Suprapubic skin (tissue), 4 donors: ENCODE measurements around the gene SRP19.

Experiments used
- CTCF ChIP-seq, 2 donors: fragments of 200-600 bp in 1 of 2; fragments of 450-650 bp in 1 of 2; sonication (generic) in 1 of 2; IDR thresholded peaks; one replicate each; pipeline ENCODE4 v1.5.1; 2016 to 2019; ENCODE audit warnings: antibody characterized with exemption in 2 of 2, mild to moderate bottlenecking in 1 of 2, moderate library complexity in 1 of 2
- EP300 ChIP-seq: sonication (generic); formaldehyde crosslinking; IDR thresholded peaks from one replicate; pipeline ENCODE4 v1.6.1; 2017; ENCODE audit warnings: antibody characterized with exemption
- POLR2A ChIP-seq, 2 donors: fragments of 450-650 bp; IDR thresholded peaks; one replicate each; pipeline ENCODE4 v1.6.1; 2017; ENCODE audit warnings: antibody characterized with exemption in 2 of 2, mild to moderate bottlenecking in 2 of 2, moderate library complexity in 2 of 2
- POLR2AphosphoS5 ChIP-seq, 3 donors: sonication (generic); formaldehyde crosslinking; IDR thresholded peaks; one replicate each; pipeline ENCODE4 v1.6.1; 2017; ENCODE audit warnings: antibody characterized with exemption in 3 of 3

- TF ChIP-seq POLR2AphosphoS5 (IDR thresholded peaks at IDR 0.05) (no peak), CTCF (IDR thresholded peaks at IDR 0.05) (no peak), POLR2A (IDR thresholded peaks at IDR 0.05) (no peak), EP300 (no peak)
Observed at GRCh38 chr5:112892776-112893175, 31.7 kb downstream of the SRP19 start.
